Trophoblast cell (in vitro differentiated cells and primary cell): Measurements from ENCODE around the gene CRYGC.
"Not testable (repeated sequence)": the region's sequence is repeated elsewhere in the genome, so short reads cannot be mapped to it uniquely, and the experiment has no call there.

Source experiments
- DNase-seq, 2 donors: peaks; one replicate each; pipeline ENCODE4 v3.0.0-alpha.2; 2016
- H2AFZ ChIP-seq: 2 replicates; pipeline ENCODE4 v1.6.1; 2013; ENCODE audit warnings: low read length, moderate library complexity, mild to moderate bottlenecking; ENCODE audit not compliant: insufficient read depth, poor library complexity
- H2AK5ac ChIP-seq: 2 replicates; pipeline ENCODE4 v1.6.1; 2013; ENCODE audit warnings: mild to moderate bottlenecking, low read length
- H2BK120ac ChIP-seq: 2 replicates; pipeline ENCODE4 v1.6.1; 2013; ENCODE audit warnings: low read length, mild to moderate bottlenecking, moderate library complexity; ENCODE audit not compliant: insufficient read depth, poor library complexity
- H2BK12ac ChIP-seq: 2 replicates; pipeline ENCODE4 v1.6.1; 2013; ENCODE audit warnings: mild to moderate bottlenecking, low read length, moderate library complexity
- H2BK5ac ChIP-seq: 2 replicates; pipeline ENCODE4 v1.6.1; 2013; ENCODE audit warnings: low read length, low read depth, moderate library complexity, mild to moderate bottlenecking; ENCODE audit not compliant: poor library complexity
- H3K14ac ChIP-seq: 2 replicates; pipeline ENCODE4 v1.6.1; 2013; ENCODE audit warnings: mild to moderate bottlenecking, low read length
- H3K18ac ChIP-seq: 2 replicates; pipeline ENCODE4 v1.6.1; 2013; ENCODE audit warnings: mild to moderate bottlenecking, low read length
- H3K23ac ChIP-seq: 2 replicates; pipeline ENCODE4 v1.6.1; 2013; ENCODE audit warnings: low read length
- H3K27ac ChIP-seq: 2 replicates; pipeline ENCODE4 v1.5.1; 2013; ENCODE audit warnings: low read depth, mild to moderate bottlenecking, inconsistent platforms, low read length, moderate library complexity
- H3K27me3 ChIP-seq: 2 replicates; pipeline ENCODE4 v1.6.1; 2013; ENCODE audit warnings: inconsistent platforms, mild to moderate bottlenecking, low read length, moderate library complexity; ENCODE audit not compliant: insufficient read depth
- H3K36me3 ChIP-seq, 2 experiments: 1 replicate in 1 of 2; 2 replicates in 1 of 2; pipeline ENCODE4 v1.6.1; 2013; ENCODE audit warnings: low read length in 2 of 2, mild to moderate bottlenecking in 2 of 2, moderate library complexity in 1 of 2; ENCODE audit not compliant: insufficient read depth in 2 of 2, control insufficient read depth in 1 of 2
- H3K4ac ChIP-seq: 2 replicates; pipeline ENCODE4 v1.6.1; 2013; ENCODE audit warnings: low read depth, mild to moderate bottlenecking, low read length, moderate library complexity
- H3K4me1 ChIP-seq, 2 experiments: 1 replicate in 1 of 2; 2 replicates in 1 of 2; pipeline ENCODE4 v1.6.1; 2013; ENCODE audit warnings: low read length in 2 of 2, mild to moderate bottlenecking in 2 of 2, moderate library complexity in 1 of 2; ENCODE audit not compliant: insufficient read depth in 2 of 2, control insufficient read depth in 1 of 2
- H3K4me2 ChIP-seq: 2 replicates; pipeline ENCODE4 v1.6.1; 2013; ENCODE audit warnings: inconsistent platforms, mild to moderate bottlenecking, low read length, moderate library complexity
- H3K4me3 ChIP-seq: 2 replicates; pipeline ENCODE4 v1.5.1; 2013; ENCODE audit warnings: mild to moderate bottlenecking, low read depth, low read length, inconsistent platforms
- H3K79me1 ChIP-seq: one replicate; pipeline ENCODE4 v1.6.1; 2013; ENCODE audit warnings: low read length
- H3K79me2 ChIP-seq: 2 replicates; pipeline ENCODE4 v1.6.1; 2013; ENCODE audit warnings: low read length, mild to moderate bottlenecking; ENCODE audit not compliant: control insufficient read depth, insufficient read depth, poor library complexity
- H3K9ac ChIP-seq: 2 replicates; pipeline ENCODE4 v1.6.1; 2013; ENCODE audit warnings: mild to moderate bottlenecking, low read length
- H3K9me3 ChIP-seq: 2 replicates; pipeline ENCODE4 v1.6.1; 2013; ENCODE audit warnings: low read depth, mild to moderate bottlenecking, control low read depth, inconsistent platforms, low read length; ENCODE audit not compliant: insufficient read depth
- H4K12ac ChIP-seq: 2 replicates; pipeline ENCODE4 v1.6.1; 2013; ENCODE audit warnings: low read depth, mild to moderate bottlenecking, low read length, moderate library complexity
- H4K8ac ChIP-seq: 2 replicates; pipeline ENCODE4 v1.6.1; 2013; ENCODE audit warnings: low read depth, mild to moderate bottlenecking, low read length, moderate library complexity
- H4K91ac ChIP-seq: one replicate; pipeline ENCODE4 v1.6.1; 2013; ENCODE audit warnings: low read depth, mild to moderate bottlenecking, low read length, moderate library complexity
- WGBS: extraction: QIAGEN DNeasy Blood & Tissue Kit; methylation state at CpG from one replicate; pipeline ENCODE4 v1.1.7; 2013; ENCODE audit warnings: missing lambda C conversion rate; ENCODE audit not compliant: insufficient read length, insufficient coverage; ENCODE audit errors: extremely low coverage; 5-methylcytosine and 5-hydroxymethylcytosine counted together

The CRYGC gene

DNA sequence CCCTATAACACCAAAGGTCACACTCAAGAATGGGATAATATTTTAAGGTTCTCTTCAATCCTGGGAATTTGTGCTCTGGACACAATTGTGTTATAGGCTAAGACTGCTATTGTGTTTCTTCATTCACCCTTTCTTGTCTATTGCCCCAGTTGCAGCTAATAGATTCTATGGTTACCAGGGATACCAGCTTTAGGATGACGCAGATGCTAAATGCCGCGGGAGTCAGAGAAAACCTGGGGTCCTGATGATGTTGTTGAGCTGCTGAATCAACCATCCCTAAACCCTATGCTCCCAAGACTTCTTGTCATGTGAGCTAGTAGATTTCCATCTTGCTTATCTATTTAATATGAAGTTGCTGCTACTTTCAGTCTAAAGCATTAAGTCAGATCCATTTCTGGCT lies 10.7 kb downstream of the CRYGC start:
- WGBS: no CpG with 5 or more reads among the region's 3 CpGs

DNA sequence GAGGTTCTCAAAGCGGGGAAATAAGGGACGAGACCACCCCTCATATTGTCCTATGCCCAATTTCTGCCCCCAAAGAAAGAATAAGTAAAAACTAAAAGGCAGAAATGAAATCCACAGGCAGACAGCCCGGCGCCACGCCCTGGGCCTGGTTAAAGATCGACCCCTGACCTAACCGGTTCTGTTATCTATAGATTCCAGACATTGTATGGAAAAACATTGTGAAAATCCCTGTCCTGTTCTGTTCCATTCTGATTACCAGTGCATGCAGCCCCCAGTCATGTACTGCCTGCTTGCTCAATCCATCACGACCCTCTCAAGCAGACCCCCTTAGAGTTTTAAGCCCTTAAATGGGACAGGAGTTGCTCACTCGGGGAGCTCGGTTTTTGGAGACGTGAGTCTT lies 12.2 kb downstream of the CRYGC start:
- not testable (repeated sequence) for H2AFZ ChIP-seq, H4K12ac ChIP-seq, H3K4ac ChIP-seq, H4K8ac ChIP-seq, H3K27ac ChIP-seq, H3K14ac ChIP-seq, H3K79me1 ChIP-seq, H3K4me1 ChIP-seq, H3K9me3 ChIP-seq, H3K23ac ChIP-seq, H2BK5ac ChIP-seq, H3K27me3 ChIP-seq, H3K36me3 ChIP-seq, H3K4me2 ChIP-seq, H2BK12ac ChIP-seq, H4K91ac ChIP-seq, H3K4me3 ChIP-seq, H2BK120ac ChIP-seq, H2AK5ac ChIP-seq, H3K18ac ChIP-seq, H3K79me2 ChIP-seq, H3K9ac ChIP-seq
- peak in 1 of 2 donors; percentile 53 for DNase-seq
- WGBS: no CpG with 5 or more reads among the region's 11 CpGs

More for the DNA sequence above, 10.7 kb downstream of the CRYGC start:
- Histone ChIP-seq H3K18ac (no peak overlapping the region), H3K27me3 (no peaks in the 10 kb centered on the region), H3K4ac (no peak overlapping the region), H2AFZ (no peak overlapping the region), H4K12ac (no peak overlapping the region), H3K14ac (no peak overlapping the region), H2BK120ac (no peak overlapping the region), H3K9ac (no peak overlapping the region), H3K9me3 (no peaks in the 10 kb centered on the region), H3K79me1 (peaks cover 2% of the 10 kb centered on the region), H3K27ac (no peak overlapping the region), H4K91ac (no peak overlapping the region), H3K23ac (no peak overlapping the region), H2AK5ac (no peak overlapping the region), H2BK12ac (no peak overlapping the region), H3K4me1 (no peaks in the 10 kb centered on the region), H2BK5ac (no peak overlapping the region), H4K8ac (no peak overlapping the region), H3K4me3 (no peak overlapping the region), H3K36me3 (no peaks in the 10 kb centered on the region), H3K79me2 (no peaks in the 10 kb centered on the region), H3K4me2 (no peak overlapping the region)
- DNase-seq: no peak

GRCh38 chr2:208112969-208113368 lies 16.7 kb downstream of the CRYGC start:
- DNase-seq: peak in 1 of 2 donors; percentile 18
- WGBS: no CpG with 5 or more reads among the region's 7 CpGs
- Histone ChIP-seq H3K4me1 (peaks cover 6 to 7% of the 10 kb centered on the region in 2 experiments), H3K27ac (no peak overlapping the region), H3K23ac (no peak overlapping the region), H2BK12ac (no peak overlapping the region), H3K14ac (no peak overlapping the region), H3K4me2 (no peak overlapping the region), H3K36me3 (no peaks in the 10 kb centered on the region), H3K27me3 (no peaks in the 10 kb centered on the region), H3K4ac (no peak overlapping the region), H3K4me3 (no peak overlapping the region), H2BK120ac (no peak overlapping the region), H3K79me1 (peaks cover 2% of the 10 kb centered on the region), H4K12ac (no peak overlapping the region), H4K8ac (no peak overlapping the region), H3K18ac (no peak overlapping the region), H2BK5ac (no peak overlapping the region), H2AFZ (peak overlapping the region; percentile 76), H3K9ac (no peak overlapping the region), H4K91ac (no peak overlapping the region), H3K79me2 (no peaks in the 10 kb centered on the region), H3K9me3 (no peaks in the 10 kb centered on the region), H2AK5ac (no peak overlapping the region)

- not testable (repeated sequence) for H2BK5ac ChIP-seq, H3K4ac ChIP-seq, H2BK120ac ChIP-seq, H3K18ac ChIP-seq, H3K27ac ChIP-seq, H3K9ac ChIP-seq, H3K79me1 ChIP-seq, H2AK5ac ChIP-seq, H4K8ac ChIP-seq, DNase-seq, H3K4me1 ChIP-seq, H3K9me3 ChIP-seq, H3K14ac ChIP-seq, H3K79me2 ChIP-seq, H4K12ac ChIP-seq, H2BK12ac ChIP-seq, H3K36me3 ChIP-seq, H3K27me3 ChIP-seq, H3K4me3 ChIP-seq, H3K23ac ChIP-seq, H4K91ac ChIP-seq, H2AFZ ChIP-seq
- peak overlapping the region; percentile 44 for H3K4me2 ChIP-seq
- no CpG with 5 or more reads among the region's 36 CpGs for WGBS
These were observed 17.3 kb downstream of the CRYGC start for GRCh38 chr2:208112273-208112745.
